HG02852 (cell line): ENCODE measurements around the gene TCF4.
A peak's percentile ranks its signal among the peaks of the same experiment; 100 is the strongest.

Source experiments
- ATAC-seq: cut with Tn5 transposase; IDR thresholded peaks from one replicate; pipeline ENCODE4 v1.9.1; 2021; ENCODE audit warnings: mild to moderate bottlenecking, moderate library complexity; ENCODE audit not compliant: unreplicated experiment

TCF4 gene

DNA sequence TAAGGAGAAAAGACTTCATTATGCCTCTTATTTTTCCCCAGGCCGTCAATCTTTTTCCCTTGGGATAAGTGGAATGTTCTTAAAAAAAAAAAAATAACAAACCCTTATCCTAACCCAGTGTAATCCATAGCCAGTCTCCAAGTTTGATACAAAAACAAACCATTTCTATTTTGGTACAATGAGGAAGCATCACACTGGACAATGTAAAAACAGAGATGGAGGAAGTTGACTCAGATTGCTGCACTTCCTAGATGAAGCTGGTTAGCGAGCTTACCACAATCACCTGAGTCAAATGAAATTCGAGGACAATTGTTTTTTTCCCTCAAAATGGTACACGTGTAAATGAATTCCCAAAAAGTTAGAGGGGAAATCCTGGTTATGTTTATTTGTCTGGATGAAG lies 259.7 kb downstream of the TCF4 start:
- ATAC-seq: no peak

DNA sequence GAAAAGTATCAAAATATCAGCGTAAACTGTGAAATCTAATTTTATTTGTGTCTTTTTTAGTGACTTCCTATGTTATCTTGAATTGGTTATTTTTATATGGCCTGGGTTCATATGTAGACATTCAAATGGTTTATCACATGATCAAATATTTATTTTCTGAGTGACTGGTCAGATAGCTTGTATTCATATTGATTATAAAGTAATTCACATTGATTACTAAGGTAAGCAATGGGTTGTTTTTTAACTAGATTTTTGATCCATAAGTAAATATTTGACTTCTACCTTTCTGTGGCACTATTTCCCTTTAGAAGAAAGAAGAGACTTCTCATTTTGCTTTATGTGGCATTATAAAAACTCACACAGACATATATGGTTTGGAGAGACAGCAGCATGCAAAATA lies 260.5 kb downstream of the TCF4 start:
- ATAC-seq: no peak

DNA sequence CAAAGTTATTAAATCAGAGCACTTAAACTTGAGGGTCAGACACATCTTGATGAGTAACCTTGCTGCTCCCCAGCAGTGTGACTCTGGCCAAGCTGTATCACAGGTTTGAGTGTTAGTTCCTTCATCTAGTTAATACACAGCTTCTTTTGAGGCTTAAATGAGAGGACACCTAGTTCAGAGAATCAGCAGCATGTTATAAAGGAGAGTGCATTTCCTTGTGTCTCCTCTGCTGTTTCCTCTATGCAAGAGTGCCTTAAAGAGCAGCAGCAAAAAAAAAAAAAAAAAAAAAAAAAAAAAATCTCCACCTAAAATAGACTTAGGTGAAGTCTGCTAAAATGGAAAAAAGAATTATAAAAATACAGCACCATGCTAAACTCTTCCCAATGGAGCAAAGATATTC lies 261.9 kb downstream of the TCF4 start:
- ATAC-seq: no peak

DNA sequence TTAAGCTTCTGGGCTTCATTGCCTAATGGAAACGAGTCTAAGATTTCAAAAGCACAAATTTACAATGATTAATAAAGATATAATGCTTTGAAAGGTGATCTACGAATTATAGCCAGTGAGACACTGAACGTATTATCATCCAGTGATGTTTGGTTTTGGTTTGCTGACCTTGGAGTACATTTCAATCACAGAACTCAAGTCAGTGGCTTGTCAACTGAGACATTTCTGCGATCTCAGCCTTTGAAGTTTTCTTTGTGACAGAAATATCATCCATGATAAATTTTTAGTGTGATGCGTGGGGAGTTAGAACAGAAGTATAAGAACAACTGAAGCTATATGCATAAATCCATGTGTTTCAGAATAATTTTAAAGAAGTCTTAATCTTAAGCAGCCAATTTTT lies 263.8 kb downstream of the TCF4 start:
- no peak for ATAC-seq

DNA sequence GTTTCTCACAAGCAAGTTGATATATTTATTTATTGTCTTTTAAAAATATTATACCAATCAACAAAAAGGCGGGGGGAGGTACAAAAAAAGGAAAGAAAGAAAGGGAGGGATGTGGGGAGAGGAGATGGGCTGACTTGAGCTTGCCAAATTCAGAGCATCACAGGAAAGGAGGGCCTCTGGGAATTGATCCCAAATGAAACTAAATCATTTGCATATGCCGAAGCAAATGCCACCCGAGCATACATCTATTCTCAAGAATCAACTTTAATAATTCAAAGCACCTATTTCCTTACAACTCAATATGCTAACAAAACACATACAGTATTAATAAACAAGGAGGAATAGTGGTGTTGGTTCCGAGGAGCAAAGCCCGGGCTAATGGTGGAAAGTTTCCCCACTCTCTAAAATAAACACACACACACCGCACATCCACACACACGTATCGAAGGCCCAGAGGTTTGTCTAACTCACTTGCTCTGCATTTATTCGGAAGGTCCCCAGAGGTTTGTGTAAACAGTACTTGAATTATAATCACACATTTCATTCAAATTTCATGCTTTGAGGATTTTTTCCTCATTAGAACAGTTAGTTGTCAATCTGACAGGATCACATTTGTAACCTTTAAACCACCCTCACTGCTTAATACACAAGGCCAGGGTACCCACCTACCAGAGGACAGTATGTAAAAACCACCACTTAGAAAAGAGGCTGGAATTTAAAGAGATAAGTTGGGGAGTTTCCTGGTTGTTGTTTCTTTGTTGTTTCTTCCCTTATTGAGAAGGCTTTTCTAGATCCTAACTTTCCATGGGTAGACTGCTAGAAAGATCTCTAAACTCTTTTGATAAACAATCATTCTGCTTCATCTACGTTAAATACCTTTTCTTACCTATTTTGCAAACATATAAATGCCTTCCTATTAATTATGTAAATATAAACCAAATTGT lies 264.7 kb downstream of the TCF4 start:
- ATAC-seq: no peak

DNA sequence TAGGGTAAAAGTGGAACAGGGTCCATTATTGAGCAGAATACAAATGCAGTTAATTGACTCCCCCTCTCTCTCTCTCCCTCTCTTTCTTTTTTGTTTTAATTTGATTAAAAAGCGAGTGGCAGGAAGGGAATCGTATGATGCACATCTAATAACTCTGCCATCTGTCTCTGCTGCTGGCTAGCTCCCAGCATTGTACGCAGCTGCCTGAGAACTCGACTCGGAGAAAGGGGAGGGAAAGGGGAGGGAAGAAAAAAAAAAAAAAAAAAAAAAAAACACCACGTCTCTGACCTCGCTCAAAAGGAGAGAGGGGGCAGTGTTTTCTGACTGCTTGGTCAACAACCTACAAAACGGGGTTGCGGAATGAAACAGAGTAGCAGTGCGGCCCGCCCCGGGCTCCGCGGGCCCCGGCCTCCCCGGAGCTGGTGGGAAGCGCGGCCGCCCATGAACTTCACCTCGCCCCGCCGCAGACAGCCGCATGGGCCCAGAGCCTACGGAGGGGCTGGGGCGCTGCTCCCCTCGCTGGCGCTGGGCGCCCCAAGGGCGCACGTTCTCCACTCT lies 265.7 kb downstream of the TCF4 start:
- ATAC-seq: peak; percentile 60

DNA sequence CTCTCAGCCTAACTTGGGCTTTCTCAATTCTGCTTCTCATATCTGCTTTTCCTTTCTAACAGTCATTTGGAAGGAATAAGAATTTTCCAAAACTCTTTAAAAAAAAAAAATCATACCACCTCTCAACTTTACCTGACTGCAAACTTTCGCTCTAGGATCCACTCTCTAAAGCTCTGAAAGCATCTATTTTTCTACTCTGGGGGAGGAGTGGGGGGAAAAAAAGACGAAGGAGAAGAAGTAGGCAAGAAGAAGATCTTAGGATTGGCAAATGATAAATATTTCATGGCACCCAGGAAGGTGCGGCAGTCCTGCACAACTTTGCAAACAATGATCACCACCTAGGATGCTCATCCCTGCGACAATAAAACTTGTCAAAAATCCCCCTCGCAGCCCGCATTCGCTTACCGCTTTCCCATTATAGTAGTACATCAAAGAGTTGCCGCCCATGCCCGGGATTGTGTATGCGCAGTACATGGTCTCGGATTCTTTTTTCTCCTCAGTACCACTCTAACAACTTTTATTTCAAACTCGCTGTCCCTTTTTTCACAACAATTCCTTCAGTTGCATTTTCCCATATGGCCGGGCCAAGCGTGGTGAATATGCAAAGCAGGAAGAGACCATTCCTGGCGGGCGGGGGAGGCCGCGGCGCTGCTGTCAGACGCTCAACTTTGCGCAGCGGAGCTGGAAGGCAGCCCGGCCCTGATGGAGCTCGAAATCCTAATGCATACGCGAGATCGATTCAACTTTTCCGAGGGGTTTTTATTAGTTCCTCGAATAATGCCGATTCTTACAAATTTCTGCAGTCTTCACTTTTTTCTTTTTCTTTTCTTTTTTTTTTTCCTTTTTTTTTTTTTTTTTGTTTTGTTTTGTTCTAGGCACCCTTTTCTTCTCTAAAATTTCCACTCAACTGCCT lies 266.5 kb downstream of the TCF4 start:
- peak; percentile 61 for ATAC-seq

DNA sequence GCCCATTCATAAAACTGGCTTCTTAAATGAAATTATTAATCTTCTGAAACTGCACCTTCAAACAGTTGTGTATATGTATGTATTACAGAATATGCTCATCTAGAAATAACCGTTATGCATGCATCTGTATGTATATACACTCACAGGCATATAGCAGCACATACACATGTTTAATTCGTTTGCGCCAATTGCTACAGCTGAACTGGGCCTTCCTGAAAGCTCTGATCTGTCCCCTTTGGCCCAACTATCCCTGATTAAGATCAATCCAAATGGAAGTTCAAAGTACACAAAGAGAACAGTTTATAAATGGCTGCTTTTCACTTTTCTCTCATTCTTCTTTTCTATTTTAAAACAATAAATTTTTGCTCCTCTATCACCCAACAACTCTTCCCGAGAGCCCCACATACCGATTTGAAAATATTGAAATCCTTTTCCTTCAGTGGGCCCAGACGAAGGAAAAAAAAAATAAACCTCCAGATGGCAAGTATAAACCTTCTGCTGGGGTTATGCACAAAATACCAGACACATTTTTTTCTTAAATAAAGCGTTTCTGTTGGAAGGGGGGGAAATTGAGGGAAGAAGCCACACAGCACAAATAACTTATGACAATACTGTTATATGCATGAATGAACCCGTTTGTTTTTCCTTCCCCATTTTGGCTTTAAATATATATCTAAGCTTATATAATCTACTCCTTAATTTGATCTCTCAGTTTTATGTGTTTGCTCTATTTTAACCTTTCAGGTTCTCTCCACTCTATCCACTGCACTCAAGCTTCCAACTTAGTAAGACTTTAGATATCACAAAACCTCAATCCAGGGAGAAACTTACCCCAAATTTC lies 267.3 kb downstream of the TCF4 start:
- no peak for ATAC-seq

DNA sequence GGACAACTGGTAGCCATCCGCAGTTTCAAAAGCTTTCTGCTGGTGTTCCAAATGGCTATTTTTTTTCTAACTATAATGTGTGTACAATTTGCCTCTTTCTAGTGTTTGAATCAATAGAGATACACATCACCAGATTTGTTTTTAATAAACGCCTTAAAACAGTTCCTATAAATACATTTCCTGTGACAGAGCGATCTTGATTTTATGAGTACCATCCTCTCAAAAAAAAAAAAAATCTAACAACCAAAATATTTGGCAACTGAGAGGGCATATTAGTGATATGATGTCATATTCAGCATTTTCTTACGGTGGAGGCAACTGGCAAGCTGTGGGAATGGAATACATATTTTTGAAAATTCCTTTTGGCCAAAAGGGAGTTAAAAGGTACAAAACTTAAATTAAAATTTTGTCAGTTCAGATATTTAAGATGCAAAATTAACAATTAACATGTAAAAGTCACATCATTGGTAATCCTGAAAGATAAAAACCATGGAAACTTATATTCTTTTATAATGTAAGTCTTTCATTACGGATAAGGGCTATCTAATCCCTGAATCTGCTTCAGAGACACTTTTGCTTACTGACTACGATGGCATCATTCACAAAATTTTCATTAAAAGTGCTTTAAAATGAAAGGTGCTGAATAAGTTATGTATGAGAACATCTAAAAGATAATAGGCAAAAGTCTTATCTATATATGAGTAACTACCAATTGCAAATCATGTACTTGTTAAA lies 268.4 kb downstream of the TCF4 start:
- ATAC-seq: no peak

DNA sequence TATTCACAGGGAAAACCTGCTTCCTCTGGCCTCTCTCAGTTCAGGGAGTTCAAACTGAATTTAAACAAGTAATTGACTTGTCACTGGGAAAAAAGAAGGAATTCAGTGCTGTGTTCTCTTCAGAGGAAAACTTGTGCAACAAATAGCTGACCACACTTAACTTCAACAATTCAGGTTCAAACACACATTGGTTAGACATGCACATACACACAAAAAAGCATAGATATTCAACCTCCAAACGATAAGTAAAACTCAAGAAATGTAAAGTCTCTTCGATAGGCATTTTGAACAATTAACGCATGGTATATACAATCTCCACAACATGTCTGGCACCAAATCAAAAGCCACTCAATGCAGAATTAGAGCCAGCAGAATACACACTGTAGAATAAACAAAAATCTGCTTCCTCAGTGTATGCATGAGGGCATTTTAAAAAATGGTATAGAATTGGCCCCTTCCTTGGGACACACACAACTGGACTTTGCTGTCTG lies 269.0 kb downstream of the TCF4 start:
- ATAC-seq: no peak

DNA sequence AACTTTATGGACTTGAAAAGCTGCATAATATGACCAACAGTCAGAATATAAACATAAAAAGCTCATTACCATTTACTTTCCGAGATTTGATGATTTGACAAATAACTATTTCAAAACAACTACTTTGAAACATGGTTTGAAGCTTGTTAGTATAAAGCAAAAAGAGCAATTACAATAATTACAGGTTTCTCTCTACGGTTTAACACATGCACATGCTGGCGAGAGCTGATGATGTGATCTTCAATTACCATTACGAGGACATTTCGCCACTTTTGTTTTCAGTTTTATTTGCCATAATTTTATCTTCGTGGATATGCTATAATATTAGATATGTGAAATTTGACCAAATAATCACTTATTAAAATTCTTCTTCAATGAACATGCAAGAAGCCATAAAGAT lies 270.1 kb downstream of the TCF4 start:
- ATAC-seq: no peak

DNA sequence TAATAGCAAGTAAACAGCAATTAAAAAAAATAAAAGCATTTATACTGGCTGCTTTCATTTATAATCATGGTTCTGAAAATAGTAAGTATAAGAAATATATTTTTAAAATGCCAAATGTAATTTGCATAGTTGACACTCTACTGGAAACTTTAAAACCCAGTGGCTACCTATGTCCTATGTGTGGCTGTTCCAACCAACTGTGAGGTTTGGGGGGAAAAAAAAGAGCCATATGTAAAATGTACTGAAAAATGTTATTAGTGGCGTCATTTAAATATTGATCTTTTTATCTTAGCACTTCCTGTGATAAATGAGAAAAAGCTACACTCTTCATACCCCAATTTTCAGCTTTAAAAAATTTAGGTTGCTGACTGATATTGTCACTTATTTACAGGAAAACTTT lies 270.7 kb downstream of the TCF4 start:
- no peak for ATAC-seq

DNA sequence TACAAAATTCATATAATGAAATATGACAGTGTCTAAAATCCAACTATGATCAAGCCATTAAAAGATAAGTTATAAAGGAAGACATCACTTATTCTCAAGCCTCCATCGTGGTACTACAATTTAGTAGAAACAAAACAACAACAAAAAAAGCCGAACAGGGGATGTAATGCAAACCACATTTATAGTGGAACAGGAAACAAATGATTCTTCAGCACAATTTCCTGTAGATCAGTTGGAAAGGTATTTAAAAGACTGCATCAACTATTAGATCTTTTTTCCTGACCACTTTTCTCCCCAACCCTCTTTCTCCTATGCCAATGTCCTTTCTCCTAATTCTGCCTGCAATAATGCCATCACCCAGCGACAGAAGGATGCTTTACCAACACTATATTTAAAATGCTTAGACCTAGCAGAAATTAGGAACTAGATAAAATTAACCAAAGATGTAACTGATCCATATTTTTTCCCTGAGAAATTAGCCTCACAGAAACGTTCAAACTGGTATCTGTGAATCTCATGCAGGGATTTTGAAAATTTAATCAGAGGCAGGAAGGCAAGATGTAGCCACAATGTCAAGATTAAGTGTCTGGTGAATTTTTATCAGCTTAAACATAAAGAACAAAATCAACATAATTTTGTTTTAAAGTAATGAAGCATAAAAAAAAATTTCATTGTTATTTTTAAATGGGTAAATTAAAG lies 271.4 kb downstream of the TCF4 start:
- ATAC-seq: no peak

DNA sequence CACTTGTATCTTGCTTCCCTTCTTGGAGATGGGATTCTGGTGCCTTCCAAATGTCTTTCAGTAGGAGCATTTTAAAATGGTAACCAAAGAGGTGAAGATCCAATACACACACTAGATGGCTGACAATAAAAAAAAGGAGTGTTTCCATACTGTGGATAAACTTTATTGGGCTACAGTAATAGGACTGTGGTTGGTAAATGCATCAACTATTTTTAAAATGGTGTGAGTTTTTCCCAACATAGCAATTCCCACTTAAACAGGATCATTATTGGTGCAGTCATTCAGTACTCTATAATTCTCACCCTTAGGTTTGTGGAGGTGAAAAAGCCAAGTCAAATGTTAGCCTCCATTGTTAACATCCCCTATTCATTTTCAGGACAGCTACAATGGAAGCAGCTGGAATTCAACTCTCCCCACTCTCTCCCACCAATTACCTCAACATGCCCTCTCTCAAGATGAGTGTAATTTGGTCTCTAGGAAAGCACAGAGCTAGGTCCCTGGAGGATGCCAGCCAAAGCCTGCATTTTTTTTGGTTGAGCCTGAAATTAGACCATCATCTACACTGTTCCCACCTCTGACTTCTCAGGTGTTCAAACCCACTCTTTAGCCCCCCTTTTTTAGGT lies 273.3 kb downstream of the TCF4 start:
- no peak for ATAC-seq

DNA sequence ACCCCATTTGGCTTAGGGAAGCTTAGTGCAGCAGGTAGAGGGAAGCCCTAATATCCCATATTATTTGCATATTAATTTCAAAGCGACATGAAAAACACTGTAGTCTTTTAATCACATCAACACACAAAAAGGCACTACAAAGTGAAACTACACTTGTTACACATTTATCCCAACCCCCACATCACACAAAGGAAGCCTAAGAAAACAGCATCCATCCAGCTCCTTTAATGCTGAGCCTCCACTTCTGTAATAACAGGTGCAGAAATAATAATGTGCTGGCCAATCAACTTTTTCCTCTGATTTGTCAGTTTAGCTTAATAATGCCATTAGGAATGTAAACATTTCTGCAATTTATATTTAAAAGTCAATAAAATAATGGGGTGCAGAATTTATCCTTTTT lies 274.0 kb downstream of the TCF4 start:
- ATAC-seq: no peak

DNA sequence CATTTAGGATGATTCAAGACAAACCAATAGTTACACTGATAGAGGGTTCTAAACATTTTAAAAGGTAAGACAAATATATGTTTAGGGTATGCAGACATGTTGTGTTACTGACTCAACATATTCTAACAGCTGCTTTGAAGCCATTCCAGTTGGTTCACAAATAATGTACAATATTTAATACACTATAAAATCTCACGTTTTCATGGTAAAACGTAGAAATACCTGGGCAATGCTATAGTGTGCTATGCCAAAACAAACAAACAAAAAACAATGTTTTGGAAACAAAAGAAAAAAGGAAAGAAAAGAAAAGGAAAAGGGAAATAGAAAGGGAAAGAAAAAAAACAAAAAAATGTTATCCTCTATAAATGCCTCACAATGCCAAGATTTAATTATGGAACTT lies 277.1 kb downstream of the TCF4 start:
- no peak for ATAC-seq

DNA sequence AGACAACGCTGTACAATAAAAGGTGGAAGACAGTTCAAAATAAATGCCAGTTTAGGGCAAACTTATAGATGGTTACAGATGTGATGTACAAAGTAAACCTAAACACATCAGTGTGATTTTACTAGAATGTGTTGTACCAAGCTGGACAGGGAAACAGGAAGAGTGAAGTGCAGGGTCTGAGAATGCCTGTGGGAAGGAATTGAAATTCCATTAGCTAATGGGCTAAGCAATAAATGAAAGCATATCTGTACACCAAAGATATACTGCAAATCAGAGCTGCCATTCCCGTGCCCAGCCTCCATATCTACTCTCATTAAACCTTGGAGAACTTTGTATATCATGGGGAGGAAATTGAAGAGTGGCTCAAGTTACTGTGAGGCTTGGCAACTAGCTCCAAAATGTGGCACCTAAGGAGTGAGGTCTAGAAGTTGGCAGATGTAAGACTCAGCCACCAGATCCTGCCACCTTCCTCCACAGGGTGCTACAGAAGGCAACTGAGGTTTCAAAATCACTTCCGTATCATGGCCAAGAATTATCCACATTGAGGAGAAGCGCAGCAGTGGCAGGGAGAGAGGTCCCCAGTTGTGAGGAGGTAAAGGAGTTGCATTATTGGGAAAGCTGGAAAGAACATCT lies 277.8 kb downstream of the TCF4 start:
- ATAC-seq: no peak

DNA sequence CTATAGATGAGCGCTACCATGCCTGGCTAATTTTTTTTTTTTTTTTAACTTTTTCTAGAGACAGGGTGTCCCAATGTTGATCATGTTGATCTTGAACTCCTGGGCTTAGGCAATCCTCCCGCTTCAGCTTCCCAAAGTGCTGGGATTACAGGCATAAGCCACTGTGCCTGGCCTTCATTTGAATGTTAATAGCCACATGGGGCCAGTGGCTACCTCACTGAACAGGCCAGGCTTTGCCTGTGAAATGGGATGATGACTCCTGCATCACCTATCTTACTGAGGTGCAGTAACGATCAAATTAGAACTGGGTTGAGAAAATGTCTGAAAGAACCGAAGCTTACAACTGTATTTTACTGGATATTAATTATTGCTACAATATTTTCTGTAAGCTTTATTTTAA lies 278.7 kb downstream of the TCF4 start:
- ATAC-seq: no peak
